ENCODE results near the gene PARP12. TPM values are rescaled to one million over a fixed set of nuclear protein-coding genes. Genes with fewer than 3 reads are reported as not detected.

PARP12 gene
- total and polyA plus RNA-seq, 9 of the 15 experiments (the other 6 are each of a cell fraction or from before 2014, with no cell fraction given) = 4.6 to 40.4 (median 23.5) TPM

DNA sequence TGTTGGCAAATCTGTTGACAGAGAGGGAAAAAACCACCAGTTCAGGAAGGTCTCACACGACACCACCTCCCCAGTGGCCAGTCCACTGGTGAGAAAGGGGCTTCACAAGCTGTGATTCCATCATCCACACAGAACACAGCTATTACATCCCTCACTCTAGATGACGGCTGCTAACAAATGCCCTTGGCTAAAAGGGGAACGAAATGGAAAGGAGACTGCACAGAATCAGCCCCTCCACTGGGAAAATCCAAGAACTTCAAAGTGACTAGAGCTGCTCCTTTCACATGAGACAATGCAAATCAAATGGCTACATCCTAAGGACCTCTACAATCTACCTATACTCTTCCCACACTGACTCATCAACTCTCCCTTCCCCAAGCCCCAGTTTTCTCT, 5.6 kb downstream of the PARP12 start:
- TF ChIP-seq SMC3 (conservative IDR thresholded peaks at IDR 0.05; ENCODE audit: insufficient read depth, low read depth, low read length) = no peak
- TF ChIP-seq ZNF121 (CRISPR knock-in tag; conservative IDR thresholded peaks at IDR 0.05) = no peak
- TF ChIP-seq HCFC1 (IDR thresholded peaks at IDR 0.05; ENCODE audit: low read depth, low read length) = no peak
- TF ChIP-seq XRCC5 (IDR thresholded peaks at IDR 0.05; ENCODE audit: low read depth, low read length) = no peak
- no peak for TF ChIP-seq KAT7 (CRISPR knock-in tag; IDR thresholded peaks at IDR 0.05; ENCODE audit: borderline replicate concordance)
- no peak for TF ChIP-seq YY1 (IDR thresholded peaks at IDR 0.05; ENCODE audit: borderline replicate concordance in 1 of 3, control insufficient read depth in 1 of 3, extremely low read depth in 1 of 3, insufficient read depth in 3 of 3, insufficient read length in 1 of 3, insufficient replicate concordance in 2 of 3, low read depth in 1 of 3, low read length in 2 of 3)
- no peak overlapping the region for H3K4me3 ChIP-seq
- H3K36me3 ChIP-seq (ENCODE audit: control insufficient read depth, insufficient read depth, low read length) = peaks cover 42% of the 10 kb centered on the region
- no peak overlapping the region for H3K27ac ChIP-seq (ENCODE audit: extremely low read depth, low read depth, low read length)
- DNase-seq (ENCODE audit: extremely low read depth in 1 of 4, low spot score in 3 of 4) (no peak), FAIRE-seq (no peak), ATAC-seq (no peak)
- H2AFZ ChIP-seq (ENCODE audit: low read depth, low read length) = no peak overlapping the region
- BruUV-seq (replicated peaks) = no TSS peak
- intact Hi-C loops (cut with micrococcal nuclease) (no loop called here), in situ Hi-C loops (cut with MboI) (no loop called here)
- H3K9me1 ChIP-seq (ENCODE audit: control insufficient read depth, insufficient read depth, low read length) = no peaks in the 10 kb centered on the region
- POLR2A ChIA-PET = interaction anchor here (0.5 to 1.2 kb wide), 6 partner anchors 15 to 1086 kb away, joined by 3 to 4 read pairs (median 4); no protein-coding TSS in a partner anchor
- H4K20me1 ChIP-seq (replicated peaks; ENCODE audit: control insufficient read depth, insufficient read depth, low read length) = no peaks in the 10 kb centered on the region
- WGBS (ENCODE audit: insufficient coverage, low coverage, missing lambda C conversion rate) = 60% methylated on average over 3 of the region's 3 CpGs
- CTCF ChIA-PET (ENCODE audit: low intra/inter-chr PET ratio) = no interaction called here
- H3K9me3 ChIP-seq (replicated peaks; ENCODE audit: control insufficient read depth, insufficient read depth, low read depth, low read length) = peaks cover 3% of the 10 kb centered on the region; the same call in 1 of the 2 replicates
- H3K27me3 ChIP-seq (ENCODE audit: control insufficient read depth in 2 of 2, insufficient read depth in 2 of 2, low read length in 2 of 2) = no peaks in the 10 kb centered on the region
- peaks cover 31% of the 10 kb centered on the region for H3K79me2 ChIP-seq (ENCODE audit: control insufficient read depth, insufficient read depth, low read length)
- H3K9ac ChIP-seq (ENCODE audit: insufficient read depth in 1 of 2, low read depth in 2 of 2, low read length in 2 of 2) = no peak overlapping the region
- no peak overlapping the region for H3K4me2 ChIP-seq (ENCODE audit: insufficient read depth, low read length)
- peaks cover 33 to 40% of the 10 kb centered on the region in 2 experiments for H3K4me1 ChIP-seq (replicated peaks in 1 of 2; ENCODE audit: control insufficient read depth in 2 of 2, insufficient read depth in 2 of 2, low read length in 2 of 2)

Measured in K562 (cell line).